Neural crest cell (in vitro differentiated cells): Measurements from ENCODE around the gene FANCC. TPM values are rescaled to one million over a fixed set of nuclear protein-coding genes. Genes with fewer than 3 reads are reported as not detected.

Source experiments
- DNase-seq: peaks from one replicate; pipeline ENCODE4 v3.0.0; 2021; ENCODE audit warnings: low read depth, mixed read lengths, low spot score
- H3K27ac Mint-ChIP-seq: one replicate; pipeline ENCODE4 v1.8.0; 2021; ENCODE audit warnings: mild to moderate bottlenecking, mixed read lengths; ENCODE audit not compliant: unreplicated experiment
- H3K27me3 Mint-ChIP-seq: 2 replicates; pipeline ENCODE4 v1.8.0; 2021; ENCODE audit warnings: low read depth, mild to moderate bottlenecking, mixed read lengths
- H3K36me3 Mint-ChIP-seq: 2 replicates; pipeline ENCODE4 v1.8.0; 2021; ENCODE audit warnings: low read depth, mild to moderate bottlenecking, mixed read lengths
- H3K4me1 Mint-ChIP-seq: 2 replicates; pipeline ENCODE4 v1.8.0; 2021; ENCODE audit warnings: mixed read lengths
- H3K4me3 Mint-ChIP-seq: one replicate; pipeline ENCODE4 v1.8.0; 2021; ENCODE audit warnings: mild to moderate bottlenecking, mixed read lengths
- H3K9me3 Mint-ChIP-seq: 2 replicates; pipeline ENCODE4 v1.8.0; 2021; ENCODE audit warnings: mixed read lengths
- total RNA-seq: library from RNA; stranded (reverse); gene quantifications from 2 replicates; pipeline ENCODE4 v1.2.1, GENCODE V29; 2021
- TF ChIP-seq, protein P1 (sequence below): fragments of 200-600 bp; sonication (generic); conservative IDR thresholded peaks from 2 replicates; pipeline ENCODE4 v1.5.0; 2021; ENCODE audit warnings: antibody characterized with exemption, mild to moderate bottlenecking

FANCC gene
- total RNA-seq, 1 donor from 2014 or later = 24.6 TPM

DNA sequence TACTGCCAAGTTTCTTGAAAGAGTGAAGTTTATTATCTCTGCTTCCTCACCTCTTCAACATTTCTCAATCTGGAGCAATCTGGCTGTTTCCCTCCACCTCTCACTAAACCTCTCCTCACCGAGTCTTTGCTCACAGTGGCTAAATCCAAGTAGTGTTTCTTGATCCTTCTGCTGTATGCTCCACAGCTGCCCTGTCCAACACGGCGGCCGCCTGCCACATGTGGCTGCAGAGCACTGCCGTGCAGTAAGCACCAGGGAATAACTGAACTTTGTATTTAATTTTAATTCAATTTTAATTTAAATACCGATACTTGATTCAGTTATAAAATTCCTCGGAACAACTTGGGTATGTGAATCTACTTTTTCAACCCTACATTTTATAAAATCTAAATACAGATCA is 80.2 kb downstream of the FANCC start:
- Mint-ChIP-seq H3K4me1 (no peaks in the 10 kb centered on the region), H3K4me3 (no peak overlapping the region), H3K27ac (no peak overlapping the region), H3K36me3 (peaks cover 18% of the 10 kb centered on the region), H3K9me3 (no peaks in the 10 kb centered on the region), H3K27me3 (no peaks in the 10 kb centered on the region)
- no peak for DNase-seq
- TF ChIP-seq, protein P1, sequence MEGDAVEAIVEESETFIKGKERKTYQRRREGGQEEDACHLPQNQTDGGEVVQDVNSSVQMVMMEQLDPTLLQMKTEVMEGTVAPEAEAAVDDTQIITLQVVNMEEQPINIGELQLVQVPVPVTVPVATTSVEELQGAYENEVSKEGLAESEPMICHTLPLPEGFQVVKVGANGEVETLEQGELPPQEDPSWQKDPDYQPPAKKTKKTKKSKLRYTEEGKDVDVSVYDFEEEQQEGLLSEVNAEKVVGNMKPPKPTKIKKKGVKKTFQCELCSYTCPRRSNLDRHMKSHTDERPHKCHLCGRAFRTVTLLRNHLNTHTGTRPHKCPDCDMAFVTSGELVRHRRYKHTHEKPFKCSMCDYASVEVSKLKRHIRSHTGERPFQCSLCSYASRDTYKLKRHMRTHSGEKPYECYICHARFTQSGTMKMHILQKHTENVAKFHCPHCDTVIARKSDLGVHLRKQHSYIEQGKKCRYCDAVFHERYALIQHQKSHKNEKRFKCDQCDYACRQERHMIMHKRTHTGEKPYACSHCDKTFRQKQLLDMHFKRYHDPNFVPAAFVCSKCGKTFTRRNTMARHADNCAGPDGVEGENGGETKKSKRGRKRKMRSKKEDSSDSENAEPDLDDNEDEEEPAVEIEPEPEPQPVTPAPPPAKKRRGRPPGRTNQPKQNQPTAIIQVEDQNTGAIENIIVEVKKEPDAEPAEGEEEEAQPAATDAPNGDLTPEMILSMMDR = no peak

DNA sequence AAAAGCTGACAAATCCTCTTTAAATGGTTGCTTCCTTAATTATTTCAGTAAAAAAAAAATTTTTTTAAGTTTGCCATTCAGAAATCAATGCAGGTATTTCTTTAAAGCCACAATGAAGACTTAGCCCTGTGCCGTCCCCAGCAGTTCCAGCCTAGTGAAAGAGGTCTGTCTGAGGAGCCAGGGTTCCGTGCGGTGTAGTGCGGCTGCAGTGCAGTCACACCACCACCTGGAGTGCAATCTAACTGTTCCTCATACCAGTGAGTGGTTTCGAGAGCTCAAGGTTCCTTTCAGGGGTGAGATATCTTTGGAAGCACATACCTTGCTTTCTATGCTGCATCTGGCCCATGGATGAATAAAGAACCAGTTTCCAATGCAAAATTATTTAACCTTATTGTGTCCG is 87.5 kb downstream of the FANCC start:
- Mint-ChIP-seq H3K4me1 (no peaks in the 10 kb centered on the region), H3K9me3 (peaks cover 5% of the 10 kb centered on the region), H3K36me3 (peaks cover 30% of the 10 kb centered on the region), H3K27me3 (no peaks in the 10 kb centered on the region), H3K4me3 (no peak overlapping the region), H3K27ac (no peak overlapping the region)
- TF ChIP-seq, protein P1 = no peak
- DNase-seq = no peak

DNA sequence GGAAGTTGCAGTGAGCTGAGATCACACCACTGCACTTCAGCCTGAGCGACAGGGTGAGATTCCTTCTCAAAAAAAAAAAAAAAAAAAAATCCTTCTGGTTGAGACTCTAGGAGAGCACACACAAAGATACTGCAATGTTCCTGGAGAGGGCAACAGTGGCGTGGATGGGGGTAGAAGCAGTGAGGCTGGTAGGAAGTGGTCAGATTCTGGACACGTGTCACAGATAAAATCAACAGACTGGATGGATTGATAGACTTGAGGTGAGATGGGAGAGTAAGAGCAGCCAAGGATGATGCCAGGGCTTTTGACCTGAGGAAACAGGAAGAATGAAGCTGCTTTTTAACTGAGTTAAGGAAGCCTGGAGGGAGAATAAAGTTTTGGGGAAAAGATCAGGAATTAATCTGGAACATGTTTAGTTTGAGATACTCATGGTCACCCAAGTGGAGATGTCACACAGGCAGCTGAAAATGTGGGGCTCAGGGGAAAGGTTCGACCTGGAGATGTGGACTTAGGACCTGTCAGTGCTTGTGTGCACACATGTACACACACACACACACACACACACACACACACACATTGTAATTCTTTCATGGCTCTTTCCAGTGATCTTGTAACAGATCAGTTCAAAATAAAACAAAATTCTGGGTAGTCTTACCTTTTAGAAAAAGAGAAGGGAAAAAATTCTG is 88.1 kb downstream of the FANCC start:
- H3K27me3 Mint-ChIP-seq = no peaks in the 10 kb centered on the region
- H3K27ac Mint-ChIP-seq = no peak overlapping the region
- H3K4me1 Mint-ChIP-seq = no peaks in the 10 kb centered on the region
- H3K9me3 Mint-ChIP-seq = peaks cover 5% of the 10 kb centered on the region
- TF ChIP-seq, protein P1 = no peak
- DNase-seq = no peak
- peaks cover 28% of the 10 kb centered on the region for H3K36me3 Mint-ChIP-seq
- H3K4me3 Mint-ChIP-seq = no peak overlapping the region

DNA sequence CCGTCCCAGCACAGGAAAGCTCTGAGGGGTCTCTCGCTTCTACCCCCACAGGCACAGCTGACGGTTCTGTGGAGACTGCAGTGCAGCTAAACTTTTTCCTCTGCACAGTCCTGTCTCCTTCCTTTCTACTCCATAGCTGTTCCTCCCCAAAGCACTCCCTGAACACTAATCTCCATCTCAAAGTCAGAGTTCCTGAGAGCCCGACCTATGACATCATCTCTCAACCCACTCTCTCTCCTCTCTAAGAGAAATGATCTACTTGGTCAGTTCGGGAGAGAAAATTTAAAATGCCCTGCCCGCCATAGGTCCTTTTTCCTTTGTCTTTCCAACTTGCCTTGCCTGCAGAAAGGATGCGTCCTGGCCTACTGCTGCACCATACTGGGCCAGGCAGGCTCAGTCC is 90.6 kb downstream of the FANCC start:
- no peak for DNase-seq
- Mint-ChIP-seq H3K4me3 (no peak overlapping the region), H3K36me3 (peaks cover 18% of the 10 kb centered on the region), H3K27me3 (no peaks in the 10 kb centered on the region), H3K4me1 (no peaks in the 10 kb centered on the region), H3K9me3 (peaks cover 5% of the 10 kb centered on the region), H3K27ac (no peak overlapping the region)
- TF ChIP-seq, protein P1 = no peak

DNA sequence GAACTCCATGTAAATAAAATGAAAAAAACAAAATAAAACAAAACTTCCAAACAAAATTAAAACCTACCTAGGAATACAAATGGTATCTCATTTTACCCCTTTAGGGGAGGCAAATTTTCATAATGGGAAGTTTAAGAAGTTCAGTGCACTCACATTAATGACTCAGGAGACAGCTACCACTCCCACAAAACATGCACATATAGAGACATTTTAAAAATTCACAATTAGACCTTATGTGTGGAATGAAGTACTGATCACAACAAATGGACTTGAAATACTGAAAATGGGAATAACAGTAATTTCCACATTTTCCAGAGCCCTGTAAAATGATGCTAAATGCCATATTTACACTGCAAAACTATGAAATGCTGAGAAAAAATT is 91.8 kb downstream of the FANCC start:
- Mint-ChIP-seq H3K4me3 (no peak overlapping the region), H3K36me3 (peaks cover 12% of the 10 kb centered on the region), H3K4me1 (no peaks in the 10 kb centered on the region), H3K27me3 (no peaks in the 10 kb centered on the region), H3K27ac (no peak overlapping the region), H3K9me3 (peaks cover 3% of the 10 kb centered on the region)
- no peak for DNase-seq
- TF ChIP-seq, protein P1 = no peak
